HepG2 (cell line): Measurements from ENCODE around the gene ZSCAN20. TPM values are rescaled to one million over a fixed set of nuclear protein-coding genes. Genes with fewer than 3 reads are reported as not detected.

ENCODE experiments used
- CCAR2 ChIP-seq: fragments of 200-400 bp; formaldehyde crosslinking; optimal IDR thresholded peaks from 2 replicates; pipeline ENCODE3; 2018; ENCODE audit warnings: low read depth, mild to moderate bottlenecking, low read length, moderate library complexity
- EP300 ChIP-seq, 3 experiments: sonication (generic) in 1 of 3; formaldehyde crosslinking in 1 of 3; IDR thresholded peaks; 2 replicates each; pipeline versions ENCODE4 v1.5.1 to v1.6.1; 2011 to 2020; ENCODE audit warnings: low read depth in 2 of 3, low read length in 2 of 3, borderline replicate concordance in 1 of 3, improper control_type of control experiment in 1 of 3, mild to moderate bottlenecking in 1 of 3, missing genetic modification reagents in 1 of 3, moderate library complexity in 1 of 3
- FOSL1 ChIP-seq: sonication (generic); formaldehyde crosslinking; IDR thresholded peaks from 2 replicates; pipeline ENCODE4 v1.9.0; 2021; ENCODE audit warnings: missing genetic modification reagents, borderline replicate concordance
- FOXA3 ChIP-seq: IDR thresholded peaks from 2 replicates; pipeline ENCODE4 v1.6.1; 2016; ENCODE audit warnings: missing genetic modification reagents, missing compliant biosample characterization
- KAT8 ChIP-seq: IDR thresholded peaks from 2 replicates; pipeline ENCODE4 v1.6.1; 2016; ENCODE audit warnings: missing genetic modification reagents, missing compliant biosample characterization
- LCORL ChIP-seq, 2 experiments: fragments of 450-650 bp in 1 of 2; sonication (generic) in 1 of 2; formaldehyde crosslinking in 1 of 2; IDR thresholded peaks; 2 replicates each; pipeline versions ENCODE4 v1.5.0 to v1.6.1; 2017 to 2020; ENCODE audit warnings: antibody characterized with exemption in 1 of 2, missing genetic modification reagents in 1 of 2
- MAFF ChIP-seq: IDR thresholded peaks from 2 replicates; pipeline ENCODE4 v1.6.1; 2011; ENCODE audit warnings: low read depth, low read length, improper control_type of control experiment
- PAWR ChIP-seq: sonication (generic); formaldehyde crosslinking; IDR thresholded peaks from 2 replicates; pipeline ENCODE4 v1.4.0; 2020; ENCODE audit warnings: missing genetic modification reagents, mild to moderate bottlenecking, borderline replicate concordance
- REL ChIP-seq: sonication (generic); formaldehyde crosslinking; conservative IDR thresholded peaks from 2 replicates; pipeline ENCODE4 v1.8.0; 2022; ENCODE audit warnings: mild to moderate bottlenecking, missing genetic modification reagents, moderate library complexity
- SOX6 ChIP-seq, 2 experiments: fragments of 450-650 bp in 1 of 2; sonication (generic) in 1 of 2; formaldehyde crosslinking in 1 of 2; IDR thresholded peaks; 2 replicates each; pipeline versions ENCODE4 v1.4.0 to v1.6.1; 2017 to 2020; ENCODE audit warnings: antibody characterized with exemption in 1 of 2, mild to moderate bottlenecking in 1 of 2, missing genetic modification reagents in 1 of 2
- TCF12 ChIP-seq, 2 experiments: fragments of 450-650 bp in 1 of 2; sonication (generic) in 1 of 2; formaldehyde crosslinking in 1 of 2; IDR thresholded peaks; 2 replicates each; pipeline versions ENCODE4 v1.6.1 to v1.8.0; 2017 to 2022; ENCODE audit warnings: antibody characterized with exemption in 1 of 2, mild to moderate bottlenecking in 1 of 2, missing genetic modification reagents in 1 of 2, moderate library complexity in 1 of 2
- TEAD3 ChIP-seq: optimal IDR thresholded peaks from 2 replicates; pipeline ENCODE3; 2016; ENCODE audit warnings: borderline replicate concordance
- ZNF143 ChIP-seq: sonication (generic); formaldehyde crosslinking; IDR thresholded peaks from 2 replicates; pipeline ENCODE4 v1.4.0; 2020; ENCODE audit warnings: missing genetic modification reagents
- ZNF317 ChIP-seq: sonication (generic); formaldehyde crosslinking; IDR thresholded peaks from 2 replicates; pipeline ENCODE4 v1.5.0; 2020; ENCODE audit warnings: mild to moderate bottlenecking, missing genetic modification reagents
- polyA plus RNA-seq, 8 experiments: library from polyadenylated mRNA; depleted of rRNA in 3 of 8; stranded (reverse) in 7 of 8; unstranded in 1 of 8; fragments of >200 nt; fragmentation: Illumina TruSeq in 4 of 8; extraction: Trizol in 4 of 8; gene quantifications; 2 replicates each; pipeline versions ENCODE4 v1.2.1 to v1.2.3, GENCODE V29; 2011 to 2016; ENCODE audit warnings: low read depth in 4 of 8, missing spikeins in 1 of 8, mixed read lengths in 1 of 8; ENCODE audit not compliant: insufficient read depth in 1 of 8
- total RNA-seq, 5 experiments: library from RNA; depleted of rRNA; stranded (reverse); fragments of >200 nt; fragmentation: Illumina TruSeq; extraction: Trizol; gene quantifications; 2 replicates each; pipeline ENCODE4 v1.2.3, GENCODE V29; 2016; ENCODE audit warnings: low read depth in 1 of 5
- TF ChIP-seq, protein P1 (sequence below): sonication (generic); formaldehyde crosslinking; IDR thresholded peaks from 2 replicates; pipeline ENCODE4 v1.4.0; 2020; ENCODE audit warnings: missing genetic modification reagents, borderline replicate concordance
- TF ChIP-seq, protein P2 (sequence below): fragments of 450-650 bp; IDR thresholded peaks from 2 replicates; pipeline ENCODE4 v1.6.1; 2017
- TF ChIP-seq, protein P3 (sequence below): IDR thresholded peaks from 2 replicates; pipeline ENCODE4 v1.6.1; 2016
- TF ChIP-seq, protein P4 (sequence below): sonication (generic); formaldehyde crosslinking; IDR thresholded peaks from 2 replicates; pipeline ENCODE4 v1.4.0; 2020; ENCODE audit warnings: missing genetic modification reagents, low read depth, mild to moderate bottlenecking, borderline replicate concordance

Gene ZSCAN20
- total and polyA plus RNA-seq, 2 of the 13 experiments (the other 11 are each of a cell fraction or from before 2014, with no cell fraction given) = 1.1 to 2.8 TPM

DNA sequence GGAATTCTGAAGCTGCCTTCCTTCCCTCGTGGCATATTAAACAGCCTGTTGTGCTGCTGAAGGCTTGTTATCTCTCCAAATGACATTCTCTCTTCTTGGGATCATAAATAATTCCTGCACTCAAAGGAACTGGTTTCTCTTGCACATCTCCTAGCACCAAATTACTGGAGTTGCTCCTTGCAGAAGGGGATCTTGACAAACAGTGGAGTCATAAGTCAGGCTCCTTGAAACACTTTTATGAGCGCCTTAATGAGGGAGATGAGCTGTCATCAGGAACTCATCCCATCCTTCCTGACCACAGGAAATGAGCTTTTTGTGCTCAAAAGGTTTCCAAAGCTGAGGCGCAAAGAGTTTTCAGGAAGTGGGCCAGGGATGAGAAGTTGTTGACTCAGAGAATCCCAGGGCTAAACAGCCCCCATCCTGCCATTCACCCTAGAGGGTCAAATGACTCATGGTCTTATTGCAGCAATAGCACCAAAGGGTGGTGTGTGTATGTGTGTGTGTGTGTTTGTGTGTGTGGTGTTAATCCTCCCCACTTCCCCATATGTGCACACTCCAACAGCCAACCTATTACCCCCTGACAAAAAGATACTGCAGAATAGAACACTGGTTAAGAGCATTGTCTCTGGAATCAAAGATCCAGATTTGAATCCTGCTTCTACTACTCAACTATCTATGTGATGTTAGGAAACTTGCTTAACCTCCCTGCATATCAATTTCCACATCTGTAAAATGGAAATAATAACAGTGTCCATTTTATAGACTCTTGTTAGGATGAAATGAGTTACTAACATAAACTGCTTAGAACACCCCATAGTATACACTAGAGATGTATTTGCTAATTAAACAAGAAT is 38.7 kb upstream of the ZSCAN20 start (continued):
- TF ChIP-seq, protein P1, sequence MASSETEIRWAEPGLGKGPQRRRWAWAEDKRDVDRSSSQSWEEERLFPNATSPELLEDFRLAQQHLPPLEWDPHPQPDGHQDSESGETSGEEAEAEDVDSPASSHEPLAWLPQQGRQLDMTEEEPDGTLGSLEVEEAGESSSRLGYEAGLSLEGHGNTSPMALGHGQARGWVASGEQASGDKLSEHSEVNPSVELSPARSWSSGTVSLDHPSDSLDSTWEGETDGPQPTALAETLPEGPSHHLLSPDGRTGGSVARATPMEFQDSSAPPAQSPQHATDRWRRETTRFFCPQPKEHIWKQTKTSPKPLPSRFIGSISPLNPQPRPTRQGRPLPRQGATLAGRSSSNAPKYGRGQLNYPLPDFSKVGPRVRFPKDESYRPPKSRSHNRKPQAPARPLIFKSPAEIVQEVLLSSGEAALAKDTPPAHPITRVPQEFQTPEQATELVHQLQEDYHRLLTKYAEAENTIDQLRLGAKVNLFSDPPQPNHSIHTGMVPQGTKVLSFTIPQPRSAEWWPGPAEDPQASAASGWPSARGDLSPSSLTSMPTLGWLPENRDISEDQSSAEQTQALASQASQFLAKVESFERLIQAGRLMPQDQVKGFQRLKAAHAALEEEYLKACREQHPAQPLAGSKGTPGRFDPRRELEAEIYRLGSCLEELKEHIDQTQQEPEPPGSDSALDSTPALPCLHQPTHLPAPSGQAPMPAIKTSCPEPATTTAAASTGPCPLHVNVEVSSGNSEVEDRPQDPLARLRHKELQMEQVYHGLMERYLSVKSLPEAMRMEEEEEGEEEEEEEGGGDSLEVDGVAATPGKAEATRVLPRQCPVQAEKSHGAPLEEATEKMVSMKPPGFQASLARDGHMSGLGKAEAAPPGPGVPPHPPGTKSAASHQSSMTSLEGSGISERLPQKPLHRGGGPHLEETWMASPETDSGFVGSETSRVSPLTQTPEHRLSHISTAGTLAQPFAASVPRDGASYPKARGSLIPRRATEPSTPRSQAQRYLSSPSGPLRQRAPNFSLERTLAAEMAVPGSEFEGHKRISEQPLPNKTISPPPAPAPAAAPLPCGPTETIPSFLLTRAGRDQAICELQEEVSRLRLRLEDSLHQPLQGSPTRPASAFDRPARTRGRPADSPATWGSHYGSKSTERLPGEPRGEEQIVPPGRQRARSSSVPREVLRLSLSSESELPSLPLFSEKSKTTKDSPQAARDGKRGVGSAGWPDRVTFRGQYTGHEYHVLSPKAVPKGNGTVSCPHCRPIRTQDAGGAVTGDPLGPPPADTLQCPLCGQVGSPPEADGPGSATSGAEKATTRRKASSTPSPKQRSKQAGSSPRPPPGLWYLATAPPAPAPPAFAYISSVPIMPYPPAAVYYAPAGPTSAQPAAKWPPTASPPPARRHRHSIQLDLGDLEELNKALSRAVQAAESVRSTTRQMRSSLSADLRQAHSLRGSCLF (CRISPR knock-in tag) = no peak
- 0 out of 2 replicates have a peak, but pooled peaks have one; percentile 47 for TF ChIP-seq KAT8
- TF ChIP-seq LCORL (IDR thresholded peaks at IDR 0.05) = no peak
- TF ChIP-seq LCORL (CRISPR knock-in tag; IDR thresholded peaks at IDR 0.05) = peak; percentile 73; the same call in 1 of the 2 replicates
- peak in 1 of 2 experiments; percentile 61; a peak in 2 of 4 replicates for TF ChIP-seq EP300 (IDR thresholded peaks at IDR 0.05; ENCODE audit: low read depth in 2 of 2, low read length in 2 of 2)
- TF ChIP-seq EP300 (CRISPR knock-in tag; IDR thresholded peaks at IDR 0.05; ENCODE audit: borderline replicate concordance) = no peak
- no peak for TF ChIP-seq SOX6 (IDR thresholded peaks at IDR 0.05)
- TF ChIP-seq SOX6 (CRISPR knock-in tag; IDR thresholded peaks at IDR 0.05) = 0 out of 2 replicates have a peak, but pooled peaks have one; percentile 30
- 0 out of 2 replicates have a peak, but pooled peaks have one; percentile 24 for TF ChIP-seq ZNF317 (CRISPR knock-in tag)
- peak; percentile 30 for TF ChIP-seq CCAR2
- TF ChIP-seq TEAD3 (CRISPR knock-in tag) = peak; percentile 29
- peak; percentile 34; the same call in 1 of the 2 replicates for TF ChIP-seq MAFF
- TF ChIP-seq ZNF143 = no peak
- TF ChIP-seq, protein P2, sequence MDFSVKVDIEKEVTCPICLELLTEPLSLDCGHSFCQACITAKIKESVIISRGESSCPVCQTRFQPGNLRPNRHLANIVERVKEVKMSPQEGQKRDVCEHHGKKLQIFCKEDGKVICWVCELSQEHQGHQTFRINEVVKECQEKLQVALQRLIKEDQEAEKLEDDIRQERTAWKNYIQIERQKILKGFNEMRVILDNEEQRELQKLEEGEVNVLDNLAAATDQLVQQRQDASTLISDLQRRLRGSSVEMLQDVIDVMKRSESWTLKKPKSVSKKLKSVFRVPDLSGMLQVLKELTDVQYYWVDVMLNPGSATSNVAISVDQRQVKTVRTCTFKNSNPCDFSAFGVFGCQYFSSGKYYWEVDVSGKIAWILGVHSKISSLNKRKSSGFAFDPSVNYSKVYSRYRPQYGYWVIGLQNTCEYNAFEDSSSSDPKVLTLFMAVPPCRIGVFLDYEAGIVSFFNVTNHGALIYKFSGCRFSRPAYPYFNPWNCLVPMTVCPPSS = no peak
- TF ChIP-seq REL (CRISPR knock-in tag) = no peak
- TF ChIP-seq, protein P3, sequence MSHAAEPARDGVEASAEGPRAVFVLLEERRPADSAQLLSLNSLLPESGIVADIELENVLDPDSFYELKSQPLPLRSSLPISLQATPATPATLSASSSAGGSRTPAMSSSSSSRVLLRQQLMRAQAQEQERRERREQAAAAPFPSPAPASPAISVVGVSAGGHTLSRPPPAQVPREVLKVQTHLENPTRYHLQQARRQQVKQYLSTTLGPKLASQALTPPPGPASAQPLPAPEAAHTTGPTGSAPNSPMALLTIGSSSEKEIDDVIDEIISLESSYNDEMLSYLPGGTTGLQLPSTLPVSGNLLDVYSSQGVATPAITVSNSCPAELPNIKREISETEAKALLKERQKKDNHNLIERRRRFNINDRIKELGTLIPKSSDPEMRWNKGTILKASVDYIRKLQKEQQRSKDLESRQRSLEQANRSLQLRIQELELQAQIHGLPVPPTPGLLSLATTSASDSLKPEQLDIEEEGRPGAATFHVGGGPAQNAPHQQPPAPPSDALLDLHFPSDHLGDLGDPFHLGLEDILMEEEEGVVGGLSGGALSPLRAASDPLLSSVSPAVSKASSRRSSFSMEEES (CRISPR knock-in tag) = 0 out of 2 replicates have a peak, but pooled peaks have one; percentile 43
- no peak for TF ChIP-seq PAWR (CRISPR knock-in tag)
- peak; percentile 68; the same call in 1 of the 2 replicates for TF ChIP-seq FOSL1 (CRISPR knock-in tag)
- TF ChIP-seq, protein P4, sequence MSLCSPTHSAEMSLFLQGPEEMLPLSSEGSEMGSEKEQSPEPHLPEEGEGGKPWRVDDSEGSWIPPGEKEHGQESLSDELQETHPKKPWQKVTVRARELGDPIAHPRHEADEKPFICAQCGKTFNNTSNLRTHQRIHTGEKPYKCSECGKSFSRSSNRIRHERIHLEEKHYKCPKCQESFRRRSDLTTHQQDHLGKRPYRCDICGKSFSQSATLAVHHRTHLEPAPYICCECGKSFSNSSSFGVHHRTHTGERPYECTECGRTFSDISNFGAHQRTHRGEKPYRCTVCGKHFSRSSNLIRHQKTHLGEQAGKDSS (CRISPR knock-in tag) = 0 out of 2 replicates have a peak, but pooled peaks have one; percentile 48
- TF ChIP-seq TCF12 (IDR thresholded peaks at IDR 0.05) = no peak
- no peak for TF ChIP-seq TCF12 (CRISPR knock-in tag; IDR thresholded peaks at IDR 0.05)
- TF ChIP-seq FOXA3 = peak; percentile 79
